ENCODE data around the gene ELOVL6.
"Not testable (repeated sequence)": the region's sequence is repeated elsewhere in the genome, so short reads cannot be mapped to it uniquely, and the experiment has no call there.

Gene ELOVL6

GRCh38 chr4:110198435-110199416 lies at the start of gene ELOVL6:
Gene ELOVL6 (minus strand): TSS chr4:110198615. CDS start chr4:110198335, 280 bp downstream.
- peaks cover 6% of the 10 kb centered on the region for H3K36me3 Mint-ChIP-seq (ENCODE audit: low read depth)
- H3K4me1 Mint-ChIP-seq (ENCODE audit: low read depth): peaks cover 29% of the 10 kb centered on the region
- peak within 1 kb of the TSS; percentile 33 for H3K27ac Mint-ChIP-seq
- H3K9me3 Mint-ChIP-seq: no peaks in the 10 kb centered on the region
- intact Hi-C loops (cut with micrococcal nuclease): loop anchor here (5.0 kb wide), 1 partner anchor 146 kb away; no protein-coding TSS in a partner anchor
- peaks cover 72% of the 10 kb centered on the region for H3K27me3 Mint-ChIP-seq
- peak within 1 kb of the TSS; percentile 88 for H3K4me3 Mint-ChIP-seq

GRCh38 chr4:110248100-110248499 lies 49.7 kb upstream of the ELOVL6 start:
- intact Hi-C loops (cut with micrococcal nuclease): no loop called here
- no peak overlapping the region for H3K27ac Mint-ChIP-seq
- no peaks in the 10 kb centered on the region for H3K36me3 Mint-ChIP-seq (ENCODE audit: low read depth)
- H3K4me1 Mint-ChIP-seq (ENCODE audit: low read depth): no peaks in the 10 kb centered on the region
- H3K4me3 Mint-ChIP-seq: no peak overlapping the region
- H3K27me3 Mint-ChIP-seq: peaks cover 12% of the 10 kb centered on the region
- no peaks in the 10 kb centered on the region for H3K9me3 Mint-ChIP-seq

- intact Hi-C loops (cut with micrococcal nuclease): no loop called here
- no peak overlapping the region for H3K4me3 Mint-ChIP-seq
- H3K27ac Mint-ChIP-seq: no peak overlapping the region
- no peaks in the 10 kb centered on the region for H3K9me3 Mint-ChIP-seq
- H3K27me3 Mint-ChIP-seq: peaks cover 14% of the 10 kb centered on the region
- H3K4me1 Mint-ChIP-seq (ENCODE audit: low read depth): no peaks in the 10 kb centered on the region
- no peaks in the 10 kb centered on the region for H3K36me3 Mint-ChIP-seq (ENCODE audit: low read depth)
Measured at GRCh38 chr4:110247591-110247990, 49.2 kb upstream of the ELOVL6 start.

GRCh38 chr4:110245577-110245976 lies 47.2 kb upstream of the ELOVL6 start:
- no peak overlapping the region for H3K27ac Mint-ChIP-seq
- H3K4me1 Mint-ChIP-seq (ENCODE audit: low read depth): no peaks in the 10 kb centered on the region
- H3K9me3 Mint-ChIP-seq: no peaks in the 10 kb centered on the region
- intact Hi-C loops (cut with micrococcal nuclease): no loop called here
- no peaks in the 10 kb centered on the region for H3K36me3 Mint-ChIP-seq (ENCODE audit: low read depth)
- H3K27me3 Mint-ChIP-seq: peaks cover 16% of the 10 kb centered on the region
- no peak overlapping the region for H3K4me3 Mint-ChIP-seq

- no peaks in the 10 kb centered on the region for H3K9me3 Mint-ChIP-seq
- no peaks in the 10 kb centered on the region for H3K36me3 Mint-ChIP-seq (ENCODE audit: low read depth)
- no peak overlapping the region for H3K27ac Mint-ChIP-seq
- H3K4me1 Mint-ChIP-seq (ENCODE audit: low read depth): no peaks in the 10 kb centered on the region
- H3K27me3 Mint-ChIP-seq: peaks cover 11% of the 10 kb centered on the region
- intact Hi-C loops (cut with micrococcal nuclease): no loop called here
- H3K4me3 Mint-ChIP-seq: no peak overlapping the region
Measured at GRCh38 chr4:110236324-110236723, 37.9 kb upstream of the ELOVL6 start.

- H3K27me3 Mint-ChIP-seq: peaks cover 12% of the 10 kb centered on the region
- intact Hi-C loops (cut with micrococcal nuclease); H3K9me3 Mint-ChIP-seq; H3K4me3 Mint-ChIP-seq; H3K4me1 Mint-ChIP-seq (ENCODE audit: low read depth); H3K36me3 Mint-ChIP-seq (ENCODE audit: low read depth); H3K27ac Mint-ChIP-seq: not testable (repeated sequence)
Measured at GRCh38 chr4:110233581-110233980, 35.2 kb upstream of the ELOVL6 start.

GRCh38 chr4:110231869-110232268 lies 33.5 kb upstream of the ELOVL6 start:
- Mint-ChIP-seq H3K4me3 (no peak overlapping the region), H3K36me3 (ENCODE audit: low read depth) (no peaks in the 10 kb centered on the region), H3K27me3 (peaks cover 10% of the 10 kb centered on the region), H3K9me3 (no peaks in the 10 kb centered on the region), H3K4me1 (ENCODE audit: low read depth) (no peaks in the 10 kb centered on the region), H3K27ac (no peak overlapping the region)
- intact Hi-C loops (cut with micrococcal nuclease): no loop called here

GRCh38 chr4:110229266-110229665 lies 30.9 kb upstream of the ELOVL6 start:
- intact Hi-C loops (cut with micrococcal nuclease): no loop called here
- H3K27ac Mint-ChIP-seq: no peak overlapping the region
- no peaks in the 10 kb centered on the region for H3K9me3 Mint-ChIP-seq
- H3K36me3 Mint-ChIP-seq (ENCODE audit: low read depth): no peaks in the 10 kb centered on the region
- no peaks in the 10 kb centered on the region for H3K4me1 Mint-ChIP-seq (ENCODE audit: low read depth)
- H3K4me3 Mint-ChIP-seq: no peak overlapping the region
- peaks cover 7% of the 10 kb centered on the region for H3K27me3 Mint-ChIP-seq

GRCh38 chr4:110224812-110225211 lies 26.4 kb upstream of the ELOVL6 start:
- Mint-ChIP-seq H3K36me3 (ENCODE audit: low read depth) (no peaks in the 10 kb centered on the region), H3K4me3 (no peak overlapping the region), H3K27me3 (peaks cover 19% of the 10 kb centered on the region), H3K9me3 (no peaks in the 10 kb centered on the region), H3K27ac (no peak overlapping the region), H3K4me1 (ENCODE audit: low read depth) (no peaks in the 10 kb centered on the region)
- intact Hi-C loops (cut with micrococcal nuclease): no loop called here

- no peak overlapping the region for H3K27ac Mint-ChIP-seq
Measured at GRCh38 chr4:110224142-110224541, 25.7 kb upstream of the ELOVL6 start.

GRCh38 chr4:110218935-110219334 lies 20.5 kb upstream of the ELOVL6 start:
- not testable (repeated sequence) for H3K4me3 Mint-ChIP-seq, H3K27ac Mint-ChIP-seq
- H3K9me3 Mint-ChIP-seq: peaks cover 13% of the 10 kb centered on the region

More at GRCh38 chr4:110224142-110224541, 25.7 kb upstream of the ELOVL6 start:
- H3K9me3 Mint-ChIP-seq: peaks cover 4% of the 10 kb centered on the region
- no peaks in the 10 kb centered on the region for H3K4me1 Mint-ChIP-seq (ENCODE audit: low read depth)
- intact Hi-C loops (cut with micrococcal nuclease): no loop called here
- peaks cover 20% of the 10 kb centered on the region for H3K27me3 Mint-ChIP-seq
- no peak overlapping the region for H3K4me3 Mint-ChIP-seq
- H3K36me3 Mint-ChIP-seq (ENCODE audit: low read depth): no peaks in the 10 kb centered on the region

GRCh38 chr4:110217181-110217580 lies 18.8 kb upstream of the ELOVL6 start:
- not testable (repeated sequence) for H3K27ac Mint-ChIP-seq; H3K36me3 Mint-ChIP-seq (ENCODE audit: low read depth); H3K4me3 Mint-ChIP-seq; H3K4me1 Mint-ChIP-seq (ENCODE audit: low read depth)
- Mint-ChIP-seq H3K9me3 (peaks cover 13% of the 10 kb centered on the region), H3K27me3 (peaks cover 52% of the 10 kb centered on the region)
- intact Hi-C loops (cut with micrococcal nuclease): loop anchor here (5.0 kb wide), 1 partner anchor 300 kb away; no protein-coding TSS in a partner anchor

More at GRCh38 chr4:110218935-110219334, 20.5 kb upstream of the ELOVL6 start:
- not testable (repeated sequence) for H3K4me1 Mint-ChIP-seq (ENCODE audit: low read depth); H3K36me3 Mint-ChIP-seq (ENCODE audit: low read depth)
- peaks cover 45% of the 10 kb centered on the region for H3K27me3 Mint-ChIP-seq
- intact Hi-C loops (cut with micrococcal nuclease): loop anchor here (5.0 kb wide), 1 partner anchor 298 kb away; no protein-coding TSS in a partner anchor

GRCh38 chr4:110216129-110216528 lies 17.7 kb upstream of the ELOVL6 start:
- intact Hi-C loops (cut with micrococcal nuclease): loop anchor here (5.0 kb wide), 1 partner anchor 301 kb away; no protein-coding TSS in a partner anchor
- H3K27me3 Mint-ChIP-seq: peaks cover 52% of the 10 kb centered on the region
- no peak overlapping the region for H3K4me3 Mint-ChIP-seq
- no peaks in the 10 kb centered on the region for H3K36me3 Mint-ChIP-seq (ENCODE audit: low read depth)
- peaks cover 13% of the 10 kb centered on the region for H3K9me3 Mint-ChIP-seq
- H3K27ac Mint-ChIP-seq: no peak overlapping the region
- H3K4me1 Mint-ChIP-seq (ENCODE audit: low read depth): no peaks in the 10 kb centered on the region

- Mint-ChIP-seq H3K27me3 (peaks cover 43% of the 10 kb centered on the region), H3K9me3 (no peaks in the 10 kb centered on the region), H3K4me3 (no peak overlapping the region), H3K36me3 (ENCODE audit: low read depth) (no peaks in the 10 kb centered on the region), H3K4me1 (ENCODE audit: low read depth) (no peaks in the 10 kb centered on the region), H3K27ac (no peak overlapping the region)
- intact Hi-C loops (cut with micrococcal nuclease): loop anchor here (1.0 kb wide), 1 partner anchor 161 kb away; no protein-coding TSS in a partner anchor
Measured at GRCh38 chr4:110211770-110212061, 13.3 kb upstream of the ELOVL6 start.
